ENCODE measurements around the gene LBH.

LBH gene

GRCh38 chr2:30236591-30237238 lies 5.4 kb downstream of the LBH start:
- Histone ChIP-seq H3K4me2 (ENCODE audit: low read length) (no peak overlapping the region), H3K79me2 (ENCODE audit: low read length) (no peaks in the 10 kb centered on the region), H3K9ac (ENCODE audit: low read length) (no peak overlapping the region), H3K27ac (ENCODE audit: low read length) (no peak overlapping the region), H3K4me1 (ENCODE audit: low read length) (peaks cover 36% of the 10 kb centered on the region), H3K36me3 (replicated peaks; ENCODE audit: low read depth, low read length) (peaks cover 19% of the 10 kb centered on the region), H3K27me3 (ENCODE audit: low read depth, low read length) (peaks cover 45% of the 10 kb centered on the region), H2AFZ (ENCODE audit: low read depth, low read length) (no peak overlapping the region), H4K20me1 (ENCODE audit: insufficient read depth, low read length) (no peaks in the 10 kb centered on the region; the same call in 1 of the 2 replicates), H3K4me3 (ENCODE audit: low read length) (no peak overlapping the region), H3K9me3 (ENCODE audit: insufficient read depth, low read length) (peaks cover 10% of the 10 kb centered on the region)
- no peak for TF ChIP-seq CTCF (IDR thresholded peaks at IDR 0.05; ENCODE audit: low read depth, low read length)

- H3K4me3 ChIP-seq (ENCODE audit: low read length): no peak overlapping the region
- no peak overlapping the region for H3K9ac ChIP-seq (ENCODE audit: low read length)
- no peak overlapping the region for H3K27ac ChIP-seq (ENCODE audit: low read length)
- peaks cover 36% of the 10 kb centered on the region for H3K4me1 ChIP-seq (ENCODE audit: low read length)
- H3K79me2 ChIP-seq (ENCODE audit: low read length): no peaks in the 10 kb centered on the region
- H3K27me3 ChIP-seq (ENCODE audit: low read depth, low read length): peaks cover 43% of the 10 kb centered on the region
- H3K4me2 ChIP-seq (ENCODE audit: low read length): no peak overlapping the region
- no peak for TF ChIP-seq CTCF (IDR thresholded peaks at IDR 0.05; ENCODE audit: low read depth, low read length)
- no peak for TF ChIP-seq EZH2phosphoT487 (IDR thresholded peaks at IDR 0.05; ENCODE audit: low read depth)
- no peaks in the 10 kb centered on the region; the same call in 1 of the 2 replicates for H4K20me1 ChIP-seq (ENCODE audit: insufficient read depth, low read length)
- H2AFZ ChIP-seq (ENCODE audit: low read depth, low read length): no peak overlapping the region
- H3K9me3 ChIP-seq (ENCODE audit: insufficient read depth, low read length): peaks cover 10% of the 10 kb centered on the region
- H3K36me3 ChIP-seq (replicated peaks; ENCODE audit: low read depth, low read length): peaks cover 19% of the 10 kb centered on the region
Observed at GRCh38 chr2:30237239-30237965, 6.1 kb downstream of the LBH start.

- no peak overlapping the region for H3K4me3 ChIP-seq (ENCODE audit: low read length)
- TF ChIP-seq EZH2phosphoT487 (IDR thresholded peaks at IDR 0.05; ENCODE audit: low read depth): no peak
- TF ChIP-seq CTCF (IDR thresholded peaks at IDR 0.05; ENCODE audit: low read depth, low read length): no peak
- H3K9me3 ChIP-seq (ENCODE audit: insufficient read depth, low read length): peaks cover 10% of the 10 kb centered on the region
- H3K79me2 ChIP-seq (ENCODE audit: low read length): no peaks in the 10 kb centered on the region
- peaks cover 44% of the 10 kb centered on the region for H3K27me3 ChIP-seq (ENCODE audit: low read depth, low read length)
- no peak overlapping the region for H3K27ac ChIP-seq (ENCODE audit: low read length)
- H3K4me2 ChIP-seq (ENCODE audit: low read length): no peak overlapping the region
- peaks cover 31% of the 10 kb centered on the region for H3K4me1 ChIP-seq (ENCODE audit: low read length)
- H4K20me1 ChIP-seq (ENCODE audit: insufficient read depth, low read length): no peaks in the 10 kb centered on the region; the same call in 1 of the 2 replicates
- no peak overlapping the region for H3K9ac ChIP-seq (ENCODE audit: low read length)
- H3K36me3 ChIP-seq (replicated peaks; ENCODE audit: low read depth, low read length): peaks cover 19% of the 10 kb centered on the region
- H2AFZ ChIP-seq (ENCODE audit: low read depth, low read length): no peak overlapping the region
Observed at GRCh38 chr2:30237966-30238800, 6.8 kb downstream of the LBH start.

Data from OCI-LY3 (cell line).